Measurements from ENCODE around the gene MAP3K8.

Gene MAP3K8

DNA sequence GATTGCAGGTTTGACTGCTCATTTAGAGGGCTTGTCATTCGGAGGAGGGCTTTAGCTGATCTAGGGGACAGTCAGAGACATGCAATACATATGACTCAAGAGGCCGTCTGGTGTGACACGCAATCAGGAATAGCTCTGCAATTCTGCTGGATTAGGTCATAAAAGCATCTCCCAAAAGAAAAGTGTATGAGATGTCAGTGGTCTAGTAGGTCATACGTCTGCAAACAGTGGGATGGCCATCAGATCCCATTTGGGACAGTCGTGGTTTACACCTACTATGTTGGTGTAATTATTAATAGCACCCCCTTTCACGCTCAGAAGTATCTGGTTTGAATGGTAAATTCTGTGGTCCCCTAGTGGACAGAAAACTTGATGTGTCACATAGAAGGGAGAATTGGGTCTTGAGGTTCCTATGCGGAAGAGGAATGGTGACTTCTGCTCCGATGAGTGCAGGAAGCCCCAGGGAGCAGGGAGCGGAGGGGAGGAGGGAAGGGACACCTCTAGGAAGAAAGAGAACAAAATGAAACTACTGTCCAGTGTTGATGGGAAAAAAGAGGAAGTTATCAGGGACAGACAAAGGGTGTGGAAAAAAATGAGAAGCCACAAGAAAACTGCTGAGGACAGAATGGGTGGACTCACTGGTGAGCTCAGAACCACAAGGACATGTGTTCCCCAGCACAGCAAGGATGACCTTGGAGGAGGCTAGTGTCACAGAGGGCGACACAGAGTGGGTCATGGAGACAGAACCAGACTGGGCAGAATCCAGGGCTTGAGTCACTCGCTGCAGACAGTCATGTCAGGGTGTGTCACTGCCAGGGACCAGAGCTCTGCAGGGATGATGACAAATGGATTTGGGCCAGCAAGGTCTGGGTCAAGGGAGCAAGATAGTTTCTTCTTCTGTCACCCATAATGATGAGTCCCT, 59.9 kb downstream of the MAP3K8 start:
- DNase-seq = peak; percentile 98

GRCh38 chr10:30494558-30494957, 60.6 kb downstream of the MAP3K8 start:
- DNase-seq = peak; percentile 83

GRCh38 chr10:30495687-30496086, 61.7 kb downstream of the MAP3K8 start:
- no peak for DNase-seq

DNA sequence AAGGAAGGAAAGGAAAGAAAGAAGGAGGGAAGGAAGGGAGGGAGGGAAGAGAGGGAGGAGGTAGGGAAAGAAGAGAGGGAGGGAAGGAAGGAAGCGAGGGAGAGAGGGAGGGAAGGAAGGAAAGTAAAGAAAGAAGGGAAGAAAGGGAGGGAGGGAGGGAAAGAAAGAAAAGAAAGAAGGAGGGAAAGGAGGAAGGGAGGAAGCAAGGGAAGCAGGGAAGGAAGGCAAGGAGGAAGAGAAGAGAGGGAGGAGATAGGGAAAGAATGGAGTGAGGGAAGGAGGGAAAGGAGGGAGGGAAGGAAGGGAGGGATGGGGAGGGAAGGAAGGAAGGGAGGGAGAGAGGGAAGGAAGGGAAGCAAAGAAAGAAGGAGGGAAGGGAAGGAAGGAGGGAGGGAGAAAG, 65.8 kb downstream of the MAP3K8 start:
- DNase-seq = no peak

DNA sequence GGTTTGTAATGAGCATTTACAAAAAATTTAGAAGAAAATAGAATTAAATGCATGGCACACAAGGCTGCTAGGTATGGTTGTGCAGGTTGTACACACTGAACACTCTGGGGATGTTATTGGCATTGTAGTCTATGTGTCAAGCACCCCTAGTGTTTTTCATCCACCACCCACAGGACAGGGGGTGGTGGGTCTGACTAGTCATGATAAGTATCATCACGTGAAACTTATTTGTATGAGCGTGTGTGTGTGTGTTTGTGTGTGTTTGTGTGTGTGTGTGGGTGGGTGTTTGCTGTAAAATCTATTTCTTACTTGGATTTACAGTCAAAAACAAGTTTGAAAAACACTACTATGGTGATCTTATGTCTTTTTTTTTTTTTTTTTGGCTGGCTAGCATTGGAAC, 66.5 kb downstream of the MAP3K8 start:
- no peak for DNase-seq

DNA sequence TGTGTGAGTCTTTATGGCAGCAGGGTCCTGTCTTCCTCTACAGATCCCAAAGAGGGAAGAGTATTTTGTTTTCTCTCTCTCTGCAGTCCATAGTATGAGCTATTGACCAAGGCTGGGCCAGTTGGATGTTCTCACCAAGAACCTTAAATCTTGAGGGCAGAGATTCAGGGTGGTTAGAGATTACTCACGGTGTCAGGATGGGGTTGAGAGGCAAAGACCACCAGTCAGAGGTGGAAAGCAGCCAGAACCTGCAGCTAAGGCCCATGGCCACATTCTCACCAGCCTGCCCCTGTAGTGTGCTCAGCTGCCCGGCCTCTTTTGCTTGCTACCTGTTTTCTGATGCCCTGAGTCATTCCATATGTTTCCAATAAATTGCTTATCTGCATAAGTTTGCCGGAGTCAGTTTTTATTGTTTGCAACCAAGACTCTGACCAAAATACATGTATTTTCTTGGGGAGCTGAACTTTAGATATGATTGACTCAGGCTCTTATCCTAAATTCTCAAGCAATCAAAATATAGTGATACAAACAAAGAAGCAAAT, 67.0 kb downstream of the MAP3K8 start:
- DNase-seq = no peak

GRCh38 chr10:30502266-30503060, 68.5 kb downstream of the MAP3K8 start:
- peak; percentile 80 for DNase-seq

DNA sequence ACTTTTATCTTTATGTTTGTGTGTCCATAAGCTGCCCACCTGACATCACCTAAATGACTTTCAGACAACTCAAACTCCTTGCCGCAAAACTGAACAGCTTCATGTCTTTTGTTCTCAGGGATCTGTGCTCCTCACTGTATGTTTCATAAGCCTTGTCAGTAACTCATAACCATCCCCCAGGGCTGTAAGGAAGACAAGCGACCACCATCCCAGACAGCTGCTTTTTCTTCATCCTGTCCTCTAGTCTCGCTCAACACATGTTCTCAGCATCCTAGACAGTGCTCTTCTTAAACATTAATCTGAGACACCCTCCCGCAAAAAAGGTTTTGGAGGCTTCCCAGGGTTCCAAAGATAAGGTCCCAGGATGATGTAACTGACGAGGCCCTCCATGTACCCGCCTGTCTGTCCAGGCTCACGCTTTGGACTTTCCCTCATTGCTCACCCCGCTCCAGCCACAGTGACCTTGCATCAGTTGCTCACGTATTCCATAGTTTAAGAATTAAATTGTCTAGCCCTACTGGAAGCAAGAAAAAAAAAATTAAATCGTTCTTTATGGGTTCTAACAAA, 69.8 kb downstream of the MAP3K8 start:
- no peak for DNase-seq

GRCh38 chr10:30505543-30506298, 71.7 kb downstream of the MAP3K8 start:
- DNase-seq = peak; percentile 90

DNA sequence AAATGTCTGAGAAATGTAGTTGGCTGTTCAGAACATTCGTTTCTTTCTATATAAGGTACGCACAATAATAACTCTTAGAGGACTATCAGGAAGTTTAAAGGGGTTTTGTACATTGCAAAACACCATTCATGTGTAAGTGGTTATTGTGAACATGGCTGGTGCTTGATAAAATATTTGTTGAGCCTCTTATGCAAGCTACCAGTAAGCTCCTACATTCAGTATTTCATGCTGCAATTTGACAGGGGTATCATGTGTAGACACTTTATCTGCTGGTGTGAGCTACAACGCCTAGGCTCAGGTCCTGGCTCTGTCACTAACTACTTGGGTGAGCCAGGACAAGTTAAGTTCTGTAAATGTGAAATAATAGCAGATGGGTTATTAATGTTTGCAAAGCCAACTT, 75.5 kb downstream of the MAP3K8 start:
- peak; percentile 31 for DNase-seq

DNA sequence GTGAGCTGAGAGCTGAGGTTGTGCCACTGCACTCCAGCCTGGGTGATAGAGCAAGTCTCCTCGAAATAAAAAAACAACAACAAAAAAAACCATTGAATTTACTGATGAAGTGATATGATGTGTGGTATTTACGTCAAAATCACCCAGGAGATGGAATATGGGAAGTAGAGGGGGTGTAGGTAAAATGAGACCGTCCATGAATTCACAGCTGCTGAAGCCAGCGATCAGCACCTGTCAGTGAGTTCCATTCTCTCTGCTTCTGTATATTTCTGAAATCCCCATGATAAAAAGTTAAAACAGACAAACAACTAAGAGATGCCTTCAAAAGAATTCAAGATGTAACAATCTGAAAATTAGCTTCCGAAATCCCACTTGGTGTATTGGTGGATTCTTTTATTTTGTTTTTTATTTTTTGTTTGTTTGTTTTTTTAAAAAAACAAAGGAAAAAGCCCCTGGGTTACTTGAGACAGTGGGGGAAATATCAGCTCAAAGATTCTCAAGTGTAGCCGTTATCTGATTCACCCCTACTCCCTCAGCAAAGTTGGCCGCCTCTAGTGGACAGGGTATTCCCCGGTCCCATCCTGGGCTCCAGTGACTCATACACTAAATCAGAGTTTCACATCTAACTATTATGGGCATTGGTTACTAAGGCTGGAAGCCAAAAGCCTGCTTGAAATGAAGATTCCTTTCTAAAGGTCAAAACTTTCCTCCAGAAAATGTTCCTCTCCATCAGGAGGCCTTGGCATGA, 76.4 kb downstream of the MAP3K8 start:
- peak; percentile 12 for DNase-seq

GRCh38 chr10:30510932-30511700, 77.1 kb downstream of the MAP3K8 start:
- DNase-seq = no peak

Measured in MV-4-11 (cell line).